Measurements from ENCODE around the gene UNG. TPM values are rescaled to one million over a fixed set of nuclear protein-coding genes. Genes with fewer than 3 reads are reported as not detected.

Gene UNG
- total and polyA plus RNA-seq, 2 experiments from 2014 or later = 90.5 to 209 TPM

GRCh38 chr12:109102491-109102890, 5.1 kb downstream of the UNG start:
- TF ChIP-seq ZNF114 (CRISPR knock-in tag; IDR thresholded peaks at IDR 0.05) (no peak), CTCF (conservative IDR thresholded peaks at IDR 0.05; ENCODE audit: low read depth in 2 of 2) (no peak), EZH2 (IDR thresholded peaks at IDR 0.05; ENCODE audit: low read depth, unreplicated experiment) (no peak), JUNB (IDR thresholded peaks at IDR 0.05; ENCODE audit: unreplicated experiment) (no peak), CREB1 (CRISPR knock-in tag; IDR thresholded peaks at IDR 0.05; ENCODE audit: low read depth) (no peak), EZH2phosphoT487 (IDR thresholded peaks at IDR 0.05; ENCODE audit: unreplicated experiment) (no peak), NANOG (IDR thresholded peaks at IDR 0.05; ENCODE audit: borderline replicate concordance) (no peak), POLR2AphosphoS5 (IDR thresholded peaks at IDR 0.05; ENCODE audit: low read depth) (no peak), ETS1 (IDR thresholded peaks at IDR 0.05) (no peak)
- TF ChIP-seq, protein P1, sequence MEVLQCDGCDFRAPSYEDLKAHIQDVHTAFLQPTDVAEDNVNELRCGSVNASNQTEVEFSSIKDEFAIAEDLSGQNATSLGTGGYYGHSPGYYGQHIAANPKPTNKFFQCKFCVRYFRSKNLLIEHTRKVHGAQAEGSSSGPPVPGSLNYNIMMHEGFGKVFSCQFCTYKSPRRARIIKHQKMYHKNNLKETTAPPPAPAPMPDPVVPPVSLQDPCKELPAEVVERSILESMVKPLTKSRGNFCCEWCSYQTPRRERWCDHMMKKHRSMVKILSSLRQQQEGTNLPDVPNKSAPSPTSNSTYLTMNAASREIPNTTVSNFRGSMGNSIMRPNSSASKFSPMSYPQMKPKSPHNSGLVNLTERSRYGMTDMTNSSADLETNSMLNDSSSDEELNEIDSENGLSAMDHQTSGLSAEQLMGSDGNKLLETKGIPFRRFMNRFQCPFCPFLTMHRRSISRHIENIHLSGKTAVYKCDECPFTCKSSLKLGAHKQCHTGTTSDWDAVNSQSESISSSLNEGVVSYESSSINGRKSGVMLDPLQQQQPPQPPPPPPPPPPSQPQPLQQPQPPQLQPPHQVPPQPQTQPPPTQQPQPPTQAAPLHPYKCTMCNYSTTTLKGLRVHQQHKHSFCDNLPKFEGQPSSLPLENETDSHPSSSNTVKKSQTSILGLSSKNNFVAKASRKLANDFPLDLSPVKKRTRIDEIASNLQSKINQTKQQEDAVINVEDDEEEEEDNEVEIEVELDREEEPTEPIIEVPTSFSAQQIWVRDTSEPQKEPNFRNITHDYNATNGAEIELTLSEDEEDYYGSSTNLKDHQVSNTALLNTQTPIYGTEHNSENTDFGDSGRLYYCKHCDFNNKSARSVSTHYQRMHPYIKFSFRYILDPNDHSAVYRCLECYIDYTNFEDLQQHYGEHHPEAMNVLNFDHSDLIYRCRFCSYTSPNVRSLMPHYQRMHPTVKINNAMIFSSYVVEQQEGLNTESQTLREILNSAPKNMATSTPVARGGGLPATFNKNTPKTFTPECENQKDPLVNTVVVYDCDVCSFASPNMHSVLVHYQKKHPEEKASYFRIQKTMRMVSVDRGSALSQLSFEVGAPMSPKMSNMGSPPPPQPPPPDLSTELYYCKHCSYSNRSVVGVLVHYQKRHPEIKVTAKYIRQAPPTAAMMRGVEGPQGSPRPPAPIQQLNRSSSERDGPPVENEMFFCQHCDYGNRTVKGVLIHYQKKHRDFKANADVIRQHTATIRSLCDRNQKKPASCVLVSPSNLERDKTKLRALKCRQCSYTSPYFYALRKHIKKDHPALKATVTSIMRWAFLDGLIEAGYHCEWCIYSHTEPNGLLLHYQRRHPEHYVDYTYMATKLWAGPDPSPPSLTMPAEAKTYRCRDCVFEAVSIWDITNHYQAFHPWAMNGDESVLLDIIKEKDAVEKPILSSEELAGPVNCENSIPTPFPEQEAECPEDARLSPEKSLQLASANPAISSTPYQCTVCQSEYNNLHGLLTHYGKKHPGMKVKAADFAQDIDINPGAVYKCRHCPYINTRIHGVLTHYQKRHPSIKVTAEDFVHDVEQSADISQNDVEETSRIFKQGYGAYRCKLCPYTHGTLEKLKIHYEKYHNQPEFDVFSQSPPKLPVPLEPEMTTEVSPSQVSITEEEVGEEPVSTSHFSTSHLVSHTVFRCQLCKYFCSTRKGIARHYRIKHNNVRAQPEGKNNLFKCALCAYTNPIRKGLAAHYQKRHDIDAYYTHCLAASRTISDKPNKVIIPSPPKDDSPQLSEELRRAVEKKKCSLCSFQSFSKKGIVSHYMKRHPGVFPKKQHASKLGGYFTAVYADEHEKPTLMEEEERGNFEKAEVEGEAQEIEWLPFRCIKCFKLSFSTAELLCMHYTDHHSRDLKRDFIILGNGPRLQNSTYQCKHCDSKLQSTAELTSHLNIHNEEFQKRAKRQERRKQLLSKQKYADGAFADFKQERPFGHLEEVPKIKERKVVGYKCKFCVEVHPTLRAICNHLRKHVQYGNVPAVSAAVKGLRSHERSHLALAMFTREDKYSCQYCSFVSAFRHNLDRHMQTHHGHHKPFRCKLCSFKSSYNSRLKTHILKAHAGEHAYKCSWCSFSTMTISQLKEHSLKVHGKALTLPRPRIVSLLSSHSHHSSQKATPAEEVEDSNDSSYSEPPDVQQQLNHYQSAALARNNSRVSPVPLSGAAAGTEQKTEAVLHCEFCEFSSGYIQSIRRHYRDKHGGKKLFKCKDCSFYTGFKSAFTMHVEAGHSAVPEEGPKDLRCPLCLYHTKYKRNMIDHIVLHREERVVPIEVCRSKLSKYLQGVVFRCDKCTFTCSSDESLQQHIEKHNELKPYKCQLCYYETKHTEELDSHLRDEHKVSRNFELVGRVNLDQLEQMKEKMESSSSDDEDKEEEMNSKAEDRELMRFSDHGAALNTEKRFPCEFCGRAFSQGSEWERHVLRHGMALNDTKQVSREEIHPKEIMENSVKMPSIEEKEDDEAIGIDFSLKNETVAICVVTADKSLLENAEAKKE (CRISPR knock-in tag; IDR thresholded peaks at IDR 0.05) = no peak
- peaks cover 89% of the 10 kb centered on the region for H3K36me3 Mint-ChIP-seq (ENCODE audit: low read depth)
- Histone ChIP-seq H3K36me3 (ENCODE audit: insufficient read depth) (peaks cover 69% of the 10 kb centered on the region), H3K27ac (ENCODE audit: low read depth) (no peak overlapping the region), H4K20me1 (replicated peaks; ENCODE audit: insufficient read depth) (peaks cover 50% of the 10 kb centered on the region), H3K4me2 (no peak overlapping the region), H3K79me2 (replicated peaks; ENCODE audit: insufficient read depth) (peaks cover 29% of the 10 kb centered on the region), H3K4me3 (no peak overlapping the region), H2AFZ (no peak overlapping the region), H3K9me2 (ENCODE audit: insufficient read depth) (no peaks in the 10 kb centered on the region), H3K27me3 (ENCODE audit: insufficient read depth) (no peaks in the 10 kb centered on the region), H3K4me1 (ENCODE audit: insufficient read depth) (peaks cover 4% of the 10 kb centered on the region; the same call in 1 of the 2 replicates), H3F3A (replicated peaks; ENCODE audit: low read depth) (0 out of 2 replicates have a peak, but pooled peaks cover 4% of the 10 kb centered on the region)
- no peak overlapping the region for H3K27ac Mint-ChIP-seq
- no peak overlapping the region for H3K4me3 Mint-ChIP-seq
- peaks cover 4% of the 10 kb centered on the region for H3K27me3 Mint-ChIP-seq (ENCODE audit: insufficient read depth, low read depth, poor library complexity)
- ATAC-seq (no peak), DNase-seq (ENCODE audit: low spot score) (no peak)
- H3K9me3 Mint-ChIP-seq = no peaks in the 10 kb centered on the region
- peaks cover 12% of the 10 kb centered on the region for H3K4me1 Mint-ChIP-seq
